CD4-positive, alpha-beta T cell treated with Interferon alpha-2 for 1 hour (primary cell): ENCODE data around the gene SMURF2.
A peak's percentile ranks its signal among the peaks of the same experiment; 100 is the strongest.
"Not testable (repeated sequence)": the region's sequence is repeated elsewhere in the genome, so short reads cannot be mapped to it uniquely, and the experiment has no call there.

Source experiments
- DNase-seq, 2 donors: peaks; one replicate each; pipeline ENCODE4 v3.0.0-alpha.2; 2020 to 2022

The SMURF2 gene

DNA sequence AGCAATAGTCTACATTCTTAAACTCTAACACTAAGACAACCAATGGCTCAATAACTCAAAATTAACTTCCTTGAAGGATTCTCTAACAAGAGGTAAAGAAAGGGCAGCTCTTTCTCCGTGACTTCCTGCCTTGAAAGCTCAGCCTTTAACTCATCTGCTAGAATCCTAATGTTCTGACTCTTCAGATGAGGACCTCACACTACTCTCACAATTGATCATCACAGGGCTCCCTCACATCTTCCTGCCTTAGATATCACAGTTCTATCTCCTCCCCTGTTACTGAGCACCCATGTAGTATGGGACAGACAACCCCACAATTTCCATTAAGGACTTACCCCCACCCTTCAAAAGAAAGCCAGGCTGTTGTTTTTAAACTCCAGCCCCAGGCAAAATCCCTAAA is 33.5 kb downstream of the SMURF2 start:
- DNase-seq, result no peak

DNA sequence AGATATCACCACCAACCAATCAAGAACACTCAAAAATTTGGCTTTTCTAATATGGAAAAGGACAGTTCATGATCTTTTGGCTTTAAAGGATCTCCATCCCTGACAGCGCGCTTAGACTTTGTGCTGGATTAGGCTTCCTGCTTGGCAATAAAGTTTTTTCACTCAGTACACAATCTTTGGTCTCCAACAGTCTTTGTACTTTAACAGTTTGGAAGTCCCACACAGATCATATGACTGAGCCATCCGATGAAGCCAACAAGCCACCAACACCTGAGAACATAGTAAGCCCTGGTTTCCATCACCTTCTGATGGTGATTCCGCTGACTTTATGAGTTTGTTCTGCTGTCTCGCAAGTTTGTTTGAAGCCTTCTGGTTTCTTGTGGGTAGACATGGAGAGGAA is 34.3 kb downstream of the SMURF2 start:
- DNase-seq, result no peak

DNA sequence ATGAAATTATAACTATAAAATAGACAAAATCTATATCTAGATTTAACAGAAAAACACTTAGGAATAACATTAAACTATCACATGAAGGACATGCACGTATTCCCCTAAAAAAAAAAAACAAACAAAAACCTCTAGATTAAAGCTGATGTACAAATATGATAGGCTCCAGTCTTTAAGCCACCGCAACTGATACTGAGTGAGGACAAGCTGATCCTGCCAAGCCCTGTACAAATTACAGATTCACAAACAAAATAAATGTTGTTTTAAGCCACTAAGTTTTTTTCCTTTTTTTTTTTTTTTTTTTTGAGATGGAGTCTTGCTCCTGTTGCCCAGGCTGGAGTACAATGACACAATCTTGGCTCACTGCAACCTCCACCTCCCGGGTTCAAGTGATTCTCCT is 35.3 kb downstream of the SMURF2 start:
- DNase-seq, result no peak

DNA sequence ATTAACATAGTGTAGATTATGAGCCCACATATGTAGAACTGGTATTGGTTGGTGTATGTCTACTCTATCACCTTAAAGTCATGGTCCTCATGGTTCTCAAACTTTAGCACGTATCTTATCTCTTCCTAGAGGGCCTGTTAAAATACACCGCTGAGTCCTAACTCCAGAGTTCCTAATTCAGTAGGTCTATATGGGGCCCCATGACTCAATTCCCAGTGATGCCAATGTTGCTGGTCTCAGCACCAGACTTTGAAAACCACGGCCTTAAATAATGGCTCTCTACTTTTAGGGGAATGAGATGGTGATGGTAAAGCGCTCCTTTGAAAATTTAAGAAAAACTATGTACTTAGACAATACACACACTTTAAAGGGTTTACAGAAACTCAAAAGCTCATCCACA is 36.6 kb downstream of the SMURF2 start:
- DNase-seq, result no peak

DNA sequence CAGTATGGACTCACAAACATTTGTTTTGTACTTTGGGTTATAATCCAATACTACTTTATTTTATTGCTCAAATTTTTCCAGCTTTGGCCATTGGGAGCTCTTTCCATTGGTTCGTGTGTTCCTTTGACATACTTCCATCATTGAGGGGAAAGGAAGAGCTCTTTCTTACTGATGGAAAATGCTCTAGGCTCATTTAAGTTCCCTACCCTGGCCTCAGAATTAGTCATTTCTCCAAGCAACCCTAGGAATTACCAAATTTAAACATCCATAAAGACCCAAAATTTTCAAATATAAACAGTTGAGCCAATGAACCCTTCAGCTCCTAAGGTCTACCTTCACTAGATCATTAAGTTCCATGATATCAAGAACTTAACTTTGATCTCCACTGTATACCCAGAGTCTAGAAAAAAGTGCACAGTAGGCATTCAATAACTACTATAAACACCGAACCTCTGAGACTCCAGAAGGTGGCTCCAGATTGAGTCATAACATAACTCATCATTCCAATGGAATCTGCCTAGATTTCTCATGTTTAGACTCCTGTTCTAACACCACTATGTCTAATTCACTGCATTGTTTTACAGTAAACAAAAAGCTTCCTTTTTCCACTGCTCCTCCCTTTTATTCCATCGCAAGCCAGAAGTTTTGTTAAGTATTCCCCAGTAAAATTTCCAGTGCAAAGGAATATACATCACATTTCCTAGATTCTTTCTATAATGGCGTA is 39.0 kb downstream of the SMURF2 start:
- DNase-seq, result no peak

DNA sequence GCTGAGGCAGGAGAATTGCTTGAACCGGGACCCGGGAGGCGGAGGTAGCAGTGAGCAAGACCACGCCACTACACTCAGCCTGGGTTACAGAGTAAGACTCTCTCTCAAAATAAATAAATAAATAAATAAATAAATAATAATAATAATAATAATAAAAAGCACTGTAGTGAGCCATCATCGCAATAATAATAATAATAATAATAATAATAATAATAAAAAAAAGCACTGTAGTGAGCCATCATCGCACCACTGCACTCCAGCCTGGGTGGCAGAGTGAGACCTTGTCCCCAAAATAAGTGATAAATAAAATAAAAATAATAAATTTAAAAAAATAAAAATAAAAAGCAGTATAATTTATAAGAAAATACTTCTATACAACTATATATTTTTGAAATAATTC is 40.3 kb downstream of the SMURF2 start:
- no peak for DNase-seq

DNA sequence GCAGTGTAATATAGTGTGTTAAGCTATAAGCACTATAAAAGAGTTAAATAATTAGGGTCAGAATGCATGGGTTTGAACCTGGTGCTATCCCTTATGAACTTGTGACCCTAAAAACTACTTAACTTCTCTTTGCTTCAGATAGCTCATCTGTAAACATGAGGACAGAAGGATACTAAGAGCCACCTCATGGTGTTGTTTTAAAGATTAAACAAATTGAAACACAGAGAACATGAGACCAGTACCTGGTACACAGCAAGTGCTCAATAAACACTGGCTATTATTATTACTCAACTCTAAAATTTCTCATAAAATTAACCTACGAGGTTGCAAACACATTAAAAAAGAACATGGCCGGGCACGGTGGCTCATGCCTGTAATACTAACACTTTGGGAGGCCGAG is 43.3 kb downstream of the SMURF2 start:
- DNase-seq, result no peak

DNA sequence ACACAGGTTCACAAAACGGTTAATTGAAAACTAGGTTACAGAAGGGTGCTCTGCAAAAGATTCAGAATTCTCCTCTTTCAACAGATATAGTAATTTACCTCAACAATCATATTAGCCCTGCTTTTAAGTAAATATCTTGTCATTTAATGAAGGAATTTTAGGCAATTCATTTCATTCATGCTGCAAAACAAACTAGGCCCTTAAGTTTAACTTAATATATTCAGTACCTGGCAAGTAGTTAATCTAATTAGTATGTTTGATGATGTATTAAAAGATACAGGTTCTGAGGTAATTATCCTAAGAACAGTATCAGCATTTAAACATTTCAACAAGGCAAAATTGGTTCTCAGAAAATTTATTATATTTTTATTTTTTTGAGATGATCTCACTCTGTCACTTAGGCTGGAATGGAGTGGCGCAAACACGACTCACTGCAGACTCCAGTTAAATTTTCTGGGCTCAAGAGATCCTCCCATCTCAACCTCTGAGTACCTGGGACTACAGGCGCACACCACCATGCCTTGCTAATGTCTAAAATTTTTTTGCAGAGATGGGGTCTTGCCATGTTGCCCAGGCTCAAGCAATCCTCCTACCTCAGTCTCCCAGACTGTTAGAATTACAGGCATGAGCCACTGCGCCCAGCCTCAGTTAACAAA is 44.9 kb downstream of the SMURF2 start:
- no peak for DNase-seq

DNA sequence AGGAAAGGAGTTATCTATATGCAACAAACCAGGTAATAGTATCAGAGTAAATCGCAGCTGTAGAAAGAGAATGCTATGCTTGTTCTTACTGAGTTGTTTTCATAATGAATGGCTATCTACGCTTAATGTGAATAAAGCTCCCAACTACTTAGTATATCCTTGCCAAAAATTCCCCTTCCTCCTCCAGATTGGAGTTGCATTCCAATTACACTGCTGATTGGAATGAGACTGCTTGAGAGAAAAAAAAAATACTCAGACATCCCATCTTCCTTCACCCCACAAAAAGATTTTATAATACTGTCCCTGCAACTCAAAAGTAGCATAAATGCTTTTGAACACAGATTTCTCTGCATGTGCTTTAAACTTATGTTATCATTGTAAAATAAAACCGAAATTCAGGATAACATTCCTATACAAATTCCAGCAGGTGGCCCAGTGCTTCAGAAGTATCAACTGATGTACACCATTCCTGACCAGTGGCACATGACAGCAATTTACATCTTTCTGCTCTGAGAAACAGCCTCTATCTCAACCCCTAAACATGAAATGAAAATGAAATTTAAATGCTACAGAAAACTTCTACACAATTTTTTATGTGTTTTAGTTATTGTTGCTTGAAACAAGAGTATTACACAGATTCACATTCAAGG is 47.0 kb downstream of the SMURF2 start:
- no peak for DNase-seq

DNA sequence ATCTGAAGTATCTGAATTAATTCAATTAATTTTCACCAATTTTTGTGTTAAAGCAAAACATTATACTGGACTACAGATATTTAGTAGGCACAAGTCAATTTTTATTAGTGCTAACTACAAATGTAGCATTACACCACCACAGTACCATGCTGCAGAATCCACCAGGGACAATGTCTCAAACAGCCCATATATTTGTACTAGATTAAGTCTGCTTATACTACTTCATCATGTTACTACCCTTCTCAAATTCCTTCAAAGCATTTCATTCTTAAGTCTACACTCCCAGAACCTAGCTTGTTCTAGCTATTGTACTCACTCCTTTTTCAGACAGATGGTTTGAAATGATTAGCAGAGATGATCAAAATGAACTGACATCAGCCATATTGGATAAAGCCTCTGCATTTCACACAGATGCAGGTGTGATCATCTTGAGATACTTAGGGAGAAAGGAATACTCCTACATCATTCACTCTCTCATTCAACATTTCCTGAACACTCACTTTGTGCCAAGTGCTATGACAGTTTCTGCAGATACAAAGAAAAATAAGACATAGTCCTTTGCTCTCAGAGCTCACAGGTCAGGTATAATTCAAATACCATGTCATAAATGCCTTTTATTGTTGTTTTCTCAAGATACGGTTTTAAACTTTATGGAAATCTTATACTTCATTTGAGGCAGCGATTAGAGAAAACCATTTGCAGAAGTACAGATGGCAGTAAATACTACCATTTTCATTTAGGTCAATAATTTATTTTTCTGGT is 47.7 kb downstream of the SMURF2 start:
- DNase-seq, result no peak

DNA sequence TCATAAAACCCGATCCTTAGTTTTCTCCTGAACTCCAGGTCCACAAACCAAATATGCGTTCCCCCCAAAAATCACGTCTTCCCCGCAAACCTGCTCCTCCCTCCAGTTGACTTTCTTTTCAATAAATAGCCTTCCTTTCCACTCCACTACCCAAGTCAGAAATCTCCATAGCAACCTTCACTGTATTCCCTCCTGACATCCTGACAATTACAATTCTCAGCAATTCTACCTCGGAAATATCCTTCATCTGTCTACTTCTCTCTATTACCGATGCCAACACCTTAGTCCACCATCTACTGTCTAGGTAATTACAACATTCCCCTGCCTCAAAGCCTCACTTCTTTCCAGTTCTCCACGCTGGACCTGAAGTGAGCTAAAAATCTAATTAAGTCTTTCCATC is 50.7 kb downstream of the SMURF2 start:
- no peak for DNase-seq

DNA sequence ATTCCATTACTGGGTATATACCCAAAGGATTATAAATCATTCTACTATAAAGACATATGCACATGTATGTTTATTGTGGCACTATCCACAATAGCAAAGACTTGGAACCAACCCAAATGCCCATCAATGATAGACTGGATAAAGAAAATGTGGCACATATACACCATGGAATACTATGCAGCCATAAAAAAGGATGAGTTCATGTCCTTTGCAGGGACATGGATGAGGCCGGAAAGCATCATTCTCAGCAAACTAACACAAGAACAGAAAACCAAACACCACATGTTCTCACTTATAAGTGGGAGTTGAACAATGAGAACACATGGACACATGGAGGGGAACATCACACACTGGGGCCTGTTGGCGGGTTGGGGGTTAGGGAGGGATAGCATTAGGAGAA is 51.9 kb downstream of the SMURF2 start:
- not testable (repeated sequence) for DNase-seq

DNA sequence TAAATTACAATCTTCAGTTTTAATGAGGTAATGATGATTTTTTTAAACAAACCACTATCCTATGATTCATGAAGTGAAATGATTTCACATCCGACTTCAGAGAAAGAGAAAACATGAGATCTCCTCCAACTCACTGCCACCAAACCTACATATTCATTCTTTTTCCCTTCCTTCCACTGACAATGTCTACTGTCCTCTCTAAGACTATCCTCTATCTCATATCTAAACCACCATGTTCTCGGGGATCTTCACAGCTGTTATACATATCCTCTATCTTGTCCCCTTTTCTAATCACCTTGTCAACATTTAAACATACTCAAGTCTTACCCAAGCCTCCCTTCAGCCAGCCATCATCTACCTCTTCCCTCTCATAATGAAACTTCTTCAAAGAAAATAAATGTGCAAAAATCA is 53.5 kb downstream of the SMURF2 start:
- no peak for DNase-seq

DNA sequence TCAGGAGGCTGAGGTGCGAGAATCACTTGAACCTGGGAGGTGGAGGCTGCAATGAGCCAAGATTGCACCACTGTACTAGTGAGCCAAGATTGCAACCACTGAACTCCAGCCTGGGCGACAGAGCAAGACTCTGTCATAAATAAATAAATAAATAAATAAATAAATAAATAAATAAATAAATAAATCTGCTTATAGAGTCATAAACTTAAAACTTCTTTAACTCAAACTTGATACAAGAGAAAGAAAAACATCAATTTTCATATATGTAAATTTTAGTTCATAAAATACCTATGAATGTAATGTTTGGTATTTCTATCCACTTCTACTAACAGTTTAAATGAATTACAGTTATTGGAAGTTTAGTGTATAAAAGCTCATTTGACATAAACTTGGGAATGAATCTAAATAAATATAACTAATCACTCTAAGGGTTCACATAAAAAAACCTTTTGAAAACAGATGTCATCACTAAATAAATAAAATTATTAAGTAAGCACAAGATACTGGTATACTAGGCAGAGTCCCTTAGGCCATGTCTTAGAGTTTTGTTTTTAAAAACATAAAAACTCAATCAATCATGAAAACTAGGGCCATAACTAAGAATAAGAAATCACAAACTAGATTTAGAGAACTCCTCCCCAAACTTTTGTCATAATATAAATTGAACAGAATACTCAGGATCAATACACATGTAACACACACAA is 54.1 kb downstream of the SMURF2 start:
- DNase-seq, result no peak

DNA sequence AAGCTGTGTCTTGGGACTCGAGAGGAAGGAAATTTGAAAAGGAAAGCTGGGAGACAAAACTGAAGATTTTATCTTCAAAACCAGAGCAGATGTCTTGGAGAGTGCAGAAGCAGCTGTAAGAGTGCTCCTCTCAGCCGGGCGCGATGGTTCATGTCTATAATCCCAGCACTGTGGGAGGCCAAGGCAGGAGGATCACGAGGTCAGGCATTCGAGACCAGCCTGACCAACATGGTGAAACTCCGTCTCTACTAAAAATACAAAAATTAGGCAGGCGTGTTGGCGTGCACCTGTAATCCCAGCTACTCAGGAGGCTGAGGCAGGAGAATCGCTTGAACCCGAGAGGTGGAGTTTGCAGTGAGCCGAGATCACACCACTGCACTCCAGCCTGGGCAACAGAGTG is 57.6 kb downstream of the SMURF2 start:
- not testable (repeated sequence) for DNase-seq

DNA sequence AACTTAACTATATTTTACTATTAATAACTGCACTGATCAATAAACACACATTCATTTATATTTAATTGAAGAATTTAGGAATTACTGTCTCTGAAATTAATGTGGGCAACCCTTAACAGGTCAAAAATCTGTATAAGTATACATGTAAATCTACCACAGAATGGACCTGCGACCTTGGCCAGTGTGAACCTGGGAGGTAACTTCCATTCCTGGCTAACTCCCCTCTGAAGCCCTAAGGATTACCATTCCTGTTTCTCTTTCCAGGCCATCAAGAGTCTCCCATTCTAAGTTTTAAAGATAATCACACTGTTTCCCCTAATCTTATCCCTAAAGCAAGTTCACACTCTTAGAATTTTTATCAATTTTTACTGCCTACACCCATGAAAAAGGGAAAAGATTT is 58.1 kb downstream of the SMURF2 start:
- DNase-seq, result no peak

DNA sequence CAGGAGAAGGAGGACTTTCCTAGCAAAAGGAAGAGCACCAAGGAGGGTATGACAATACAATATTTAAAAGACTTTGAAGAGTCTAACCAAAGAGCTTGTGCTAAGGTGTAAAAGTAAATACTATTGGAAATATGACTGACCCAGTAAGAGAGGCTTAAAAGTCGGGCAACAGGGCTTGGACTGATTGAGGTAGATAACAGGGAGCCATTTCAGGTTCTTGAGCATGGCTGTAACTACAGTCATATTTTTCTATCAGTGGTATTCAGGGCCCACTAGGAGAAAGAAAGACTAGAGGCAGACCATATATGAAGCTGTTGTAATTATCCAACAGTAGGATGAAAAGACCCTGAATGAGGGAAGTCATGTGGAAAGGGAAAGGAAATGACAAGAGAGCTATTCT is 62.3 kb downstream of the SMURF2 start:
- DNase-seq, result peak in 1 of 2 donors; percentile 0

DNA sequence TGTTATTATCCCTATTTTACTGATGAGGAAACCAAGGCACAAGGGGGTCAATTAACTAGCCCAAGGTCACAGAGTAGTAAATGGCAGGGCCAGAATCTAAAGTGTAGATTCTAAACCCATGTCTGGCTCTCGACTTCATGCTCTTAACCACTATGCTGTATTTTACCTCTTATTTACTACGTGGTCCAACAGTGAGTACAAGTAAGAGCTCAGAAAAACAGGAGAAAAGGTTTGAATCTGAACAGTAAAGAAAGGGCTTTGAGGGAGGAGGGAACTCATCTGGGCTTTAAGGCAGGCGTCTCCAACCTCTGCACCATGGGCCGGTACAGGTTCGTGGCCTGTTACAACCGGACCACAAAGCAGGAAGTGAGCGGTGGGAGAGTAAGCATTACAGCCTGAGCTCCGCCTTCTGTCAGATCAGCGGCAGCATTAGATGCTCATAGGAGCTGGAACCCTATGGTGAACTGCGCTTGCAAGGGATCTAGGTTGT is 62.9 kb downstream of the SMURF2 start:
- peak; percentile 41 to 64 for DNase-seq

DNA sequence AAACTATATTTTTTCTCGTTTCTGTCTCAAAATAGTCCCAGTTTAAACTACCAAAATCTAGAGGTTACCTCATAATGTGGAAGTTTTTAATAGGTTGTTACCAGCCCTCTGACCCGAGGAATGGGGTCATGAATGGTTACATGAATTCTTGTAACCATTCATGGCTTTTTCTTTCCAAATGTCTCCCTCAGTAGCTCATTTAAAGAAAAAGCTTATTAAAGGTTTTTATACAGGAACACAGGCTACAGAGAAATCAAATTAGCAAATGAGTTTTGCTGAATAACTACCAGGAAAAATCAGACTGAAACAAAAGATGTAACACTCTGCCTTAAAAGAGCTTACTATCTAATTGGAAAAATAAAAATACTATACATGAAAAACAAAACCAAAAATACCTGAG is 63.4 kb downstream of the SMURF2 start:
- DNase-seq, result no peak

DNA sequence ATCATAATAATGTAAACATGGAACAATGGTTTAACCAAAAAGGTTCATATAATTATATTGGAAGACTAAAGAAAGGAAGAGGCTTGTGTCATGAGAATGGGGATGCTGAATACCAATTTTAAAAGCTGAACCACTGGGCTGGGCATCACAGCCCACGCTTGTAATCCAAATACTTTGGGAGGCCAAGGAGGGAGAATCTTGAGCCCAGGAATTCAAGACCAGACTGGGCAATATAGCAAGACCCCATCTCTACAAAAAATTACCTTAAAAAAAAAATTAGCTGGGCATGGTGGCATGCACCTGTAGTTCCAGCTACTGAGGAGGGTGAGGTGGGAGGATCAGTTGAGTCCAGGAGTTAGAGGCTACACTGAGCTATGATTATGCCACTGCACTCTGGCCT is 65.1 kb downstream of the SMURF2 start:
- DNase-seq, result no peak

DNA sequence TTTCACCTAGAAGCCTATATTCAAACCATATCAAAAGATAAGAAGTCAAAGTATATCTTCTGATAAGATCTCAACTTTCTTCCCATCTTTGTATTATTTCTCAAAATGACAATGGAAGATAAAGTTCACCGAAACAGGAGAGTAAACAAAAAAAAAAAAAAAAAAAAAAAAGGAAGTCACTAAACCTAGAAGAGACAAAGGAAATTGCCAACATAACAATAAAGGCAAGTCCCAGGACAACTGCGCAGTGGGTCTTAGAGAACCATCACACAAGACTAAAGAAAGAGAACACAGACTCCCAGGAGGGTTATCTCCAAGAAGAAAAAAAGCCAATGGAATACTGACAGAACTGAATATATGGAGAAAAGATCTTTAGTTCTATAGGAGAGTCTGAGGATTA is 65.7 kb downstream of the SMURF2 start:
- no peak for DNase-seq

DNA sequence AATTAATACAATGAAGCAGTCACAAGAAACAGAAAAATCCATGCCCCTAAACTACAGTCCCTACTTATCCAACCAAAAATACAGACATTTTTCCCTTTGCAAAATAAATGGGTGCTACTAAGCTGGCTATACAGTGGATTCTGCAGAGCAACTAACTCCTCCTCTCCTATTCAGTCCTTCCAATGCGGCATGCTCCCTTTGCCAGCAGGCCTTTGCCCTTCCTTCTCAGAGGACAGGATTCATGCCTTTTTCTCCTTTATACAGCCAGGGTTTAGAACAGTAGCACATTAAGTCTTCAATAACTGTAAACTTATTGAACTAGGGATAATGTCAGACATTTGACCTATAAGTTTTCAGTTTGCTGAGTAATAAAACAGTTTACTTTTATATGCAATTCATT is 70.2 kb downstream of the SMURF2 start:
- DNase-seq, result no peak

DNA sequence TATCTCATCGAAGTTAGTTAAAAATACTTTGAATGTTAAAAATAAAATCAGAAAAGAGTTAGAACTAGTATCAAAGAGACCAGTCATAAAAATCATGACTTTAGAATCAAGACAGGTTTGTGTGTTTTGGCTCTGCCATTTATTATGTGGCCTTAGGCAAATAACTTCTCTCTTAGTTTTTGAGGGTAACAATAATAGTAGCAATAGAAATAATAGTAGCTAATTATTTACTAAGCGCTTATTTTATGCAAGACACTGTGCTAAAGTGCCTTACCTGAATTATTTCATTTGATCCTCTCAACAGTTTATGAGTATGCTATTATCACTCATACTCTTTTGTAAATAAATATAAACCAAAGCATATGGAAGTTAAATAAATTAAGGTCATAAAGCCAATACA is 77.0 kb downstream of the SMURF2 start:
- DNase-seq, result no peak
